Vagina (tissue), 2 donors: Measurements from ENCODE around the gene PRPF19.

Experiments
- POLR2A ChIP-seq, 2 donors: fragments of 450-650 bp; IDR thresholded peaks; one replicate each; pipeline ENCODE4 v1.6.1; 2017; ENCODE audit warnings: antibody characterized with exemption in 2 of 2, mild to moderate bottlenecking in 2 of 2, moderate library complexity in 2 of 2
- POLR2AphosphoS5 ChIP-seq, 2 donors: sonication (generic); formaldehyde crosslinking; IDR thresholded peaks; one replicate each; pipeline ENCODE4 v1.9.0; 2017; ENCODE audit warnings: antibody characterized with exemption in 2 of 2, mild to moderate bottlenecking in 2 of 2, low read depth in 1 of 2; ENCODE audit not compliant: insufficient read depth in 1 of 2
- TF ChIP-seq, protein P1 (sequence below), 3 experiments: fragments of 450-650 bp in 2 of 3; fragments of 200-600 bp in 1 of 3; sonication (generic) in 1 of 3; IDR thresholded peaks; one replicate each; pipeline ENCODE4 v1.5.1; 2017 to 2019; ENCODE audit warnings: antibody characterized with exemption in 3 of 3, mild to moderate bottlenecking in 2 of 3, moderate library complexity in 2 of 3

GRCh38 chr11:60848714-60849151 is 57.7 kb downstream of the PRPF19 start:
- TF ChIP-seq, protein P1, sequence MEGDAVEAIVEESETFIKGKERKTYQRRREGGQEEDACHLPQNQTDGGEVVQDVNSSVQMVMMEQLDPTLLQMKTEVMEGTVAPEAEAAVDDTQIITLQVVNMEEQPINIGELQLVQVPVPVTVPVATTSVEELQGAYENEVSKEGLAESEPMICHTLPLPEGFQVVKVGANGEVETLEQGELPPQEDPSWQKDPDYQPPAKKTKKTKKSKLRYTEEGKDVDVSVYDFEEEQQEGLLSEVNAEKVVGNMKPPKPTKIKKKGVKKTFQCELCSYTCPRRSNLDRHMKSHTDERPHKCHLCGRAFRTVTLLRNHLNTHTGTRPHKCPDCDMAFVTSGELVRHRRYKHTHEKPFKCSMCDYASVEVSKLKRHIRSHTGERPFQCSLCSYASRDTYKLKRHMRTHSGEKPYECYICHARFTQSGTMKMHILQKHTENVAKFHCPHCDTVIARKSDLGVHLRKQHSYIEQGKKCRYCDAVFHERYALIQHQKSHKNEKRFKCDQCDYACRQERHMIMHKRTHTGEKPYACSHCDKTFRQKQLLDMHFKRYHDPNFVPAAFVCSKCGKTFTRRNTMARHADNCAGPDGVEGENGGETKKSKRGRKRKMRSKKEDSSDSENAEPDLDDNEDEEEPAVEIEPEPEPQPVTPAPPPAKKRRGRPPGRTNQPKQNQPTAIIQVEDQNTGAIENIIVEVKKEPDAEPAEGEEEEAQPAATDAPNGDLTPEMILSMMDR (IDR thresholded peaks at IDR 0.05): no peak
- TF ChIP-seq POLR2AphosphoS5 (IDR thresholded peaks at IDR 0.05; ENCODE audit: insufficient read depth in 1 of 2, low read depth in 1 of 2) (no peak), POLR2A (IDR thresholded peaks at IDR 0.05) (no peak)
